Trophoblast cell (in vitro differentiated cells and primary cell): Measurements from ENCODE around the gene OPCML.

ENCODE experiments used
- DNase-seq, 2 donors: peaks; one replicate each; pipeline ENCODE4 v3.0.0-alpha.2; 2016
- H2AFZ ChIP-seq: 2 replicates; pipeline ENCODE4 v1.6.1; 2013; ENCODE audit warnings: low read length, moderate library complexity, mild to moderate bottlenecking; ENCODE audit not compliant: insufficient read depth, poor library complexity
- H2AK5ac ChIP-seq: 2 replicates; pipeline ENCODE4 v1.6.1; 2013; ENCODE audit warnings: mild to moderate bottlenecking, low read length
- H2BK120ac ChIP-seq: 2 replicates; pipeline ENCODE4 v1.6.1; 2013; ENCODE audit warnings: low read length, mild to moderate bottlenecking, moderate library complexity; ENCODE audit not compliant: insufficient read depth, poor library complexity
- H2BK12ac ChIP-seq: 2 replicates; pipeline ENCODE4 v1.6.1; 2013; ENCODE audit warnings: mild to moderate bottlenecking, low read length, moderate library complexity
- H2BK5ac ChIP-seq: 2 replicates; pipeline ENCODE4 v1.6.1; 2013; ENCODE audit warnings: low read length, low read depth, moderate library complexity, mild to moderate bottlenecking; ENCODE audit not compliant: poor library complexity
- H3K14ac ChIP-seq: 2 replicates; pipeline ENCODE4 v1.6.1; 2013; ENCODE audit warnings: mild to moderate bottlenecking, low read length
- H3K18ac ChIP-seq: 2 replicates; pipeline ENCODE4 v1.6.1; 2013; ENCODE audit warnings: mild to moderate bottlenecking, low read length
- H3K23ac ChIP-seq: 2 replicates; pipeline ENCODE4 v1.6.1; 2013; ENCODE audit warnings: low read length
- H3K27ac ChIP-seq: 2 replicates; pipeline ENCODE4 v1.5.1; 2013; ENCODE audit warnings: low read depth, mild to moderate bottlenecking, inconsistent platforms, low read length, moderate library complexity
- H3K27me3 ChIP-seq: 2 replicates; pipeline ENCODE4 v1.6.1; 2013; ENCODE audit warnings: inconsistent platforms, mild to moderate bottlenecking, low read length, moderate library complexity; ENCODE audit not compliant: insufficient read depth
- H3K36me3 ChIP-seq, 2 experiments: 1 replicate in 1 of 2; 2 replicates in 1 of 2; pipeline ENCODE4 v1.6.1; 2013; ENCODE audit warnings: low read length in 2 of 2, mild to moderate bottlenecking in 2 of 2, moderate library complexity in 1 of 2; ENCODE audit not compliant: insufficient read depth in 2 of 2, control insufficient read depth in 1 of 2
- H3K4ac ChIP-seq: 2 replicates; pipeline ENCODE4 v1.6.1; 2013; ENCODE audit warnings: low read depth, mild to moderate bottlenecking, low read length, moderate library complexity
- H3K4me1 ChIP-seq, 2 experiments: 1 replicate in 1 of 2; 2 replicates in 1 of 2; pipeline ENCODE4 v1.6.1; 2013; ENCODE audit warnings: low read length in 2 of 2, mild to moderate bottlenecking in 2 of 2, moderate library complexity in 1 of 2; ENCODE audit not compliant: insufficient read depth in 2 of 2, control insufficient read depth in 1 of 2
- H3K4me2 ChIP-seq: 2 replicates; pipeline ENCODE4 v1.6.1; 2013; ENCODE audit warnings: inconsistent platforms, mild to moderate bottlenecking, low read length, moderate library complexity
- H3K4me3 ChIP-seq: 2 replicates; pipeline ENCODE4 v1.5.1; 2013; ENCODE audit warnings: mild to moderate bottlenecking, low read depth, low read length, inconsistent platforms
- H3K79me1 ChIP-seq: one replicate; pipeline ENCODE4 v1.6.1; 2013; ENCODE audit warnings: low read length
- H3K79me2 ChIP-seq: 2 replicates; pipeline ENCODE4 v1.6.1; 2013; ENCODE audit warnings: low read length, mild to moderate bottlenecking; ENCODE audit not compliant: control insufficient read depth, insufficient read depth, poor library complexity
- H3K9ac ChIP-seq: 2 replicates; pipeline ENCODE4 v1.6.1; 2013; ENCODE audit warnings: mild to moderate bottlenecking, low read length
- H3K9me3 ChIP-seq: 2 replicates; pipeline ENCODE4 v1.6.1; 2013; ENCODE audit warnings: low read depth, mild to moderate bottlenecking, control low read depth, inconsistent platforms, low read length; ENCODE audit not compliant: insufficient read depth
- H4K12ac ChIP-seq: 2 replicates; pipeline ENCODE4 v1.6.1; 2013; ENCODE audit warnings: low read depth, mild to moderate bottlenecking, low read length, moderate library complexity
- H4K8ac ChIP-seq: 2 replicates; pipeline ENCODE4 v1.6.1; 2013; ENCODE audit warnings: low read depth, mild to moderate bottlenecking, low read length, moderate library complexity
- H4K91ac ChIP-seq: one replicate; pipeline ENCODE4 v1.6.1; 2013; ENCODE audit warnings: low read depth, mild to moderate bottlenecking, low read length, moderate library complexity
- WGBS: extraction: QIAGEN DNeasy Blood & Tissue Kit; methylation state at CpG from one replicate; pipeline ENCODE4 v1.1.7; 2013; ENCODE audit warnings: missing lambda C conversion rate; ENCODE audit not compliant: insufficient read length, insufficient coverage; ENCODE audit errors: extremely low coverage; 5-methylcytosine and 5-hydroxymethylcytosine counted together

The OPCML gene

GRCh38 chr11:133123366-133123765, 408.9 kb downstream of the OPCML start:
- H2BK120ac ChIP-seq: no peak overlapping the region
- peaks cover 3% of the 10 kb centered on the region in 2 experiments for H3K4me1 ChIP-seq
- no peaks in the 10 kb centered on the region for H3K79me2 ChIP-seq
- no peak for DNase-seq
- H3K36me3 ChIP-seq: no peaks in the 10 kb centered on the region
- H3K27ac ChIP-seq: no peak overlapping the region
- no peaks in the 10 kb centered on the region for H3K27me3 ChIP-seq
- no peak overlapping the region for H3K14ac ChIP-seq
- no peak overlapping the region for H3K18ac ChIP-seq
- no peak overlapping the region for H2AFZ ChIP-seq
- no peaks in the 10 kb centered on the region for H3K9me3 ChIP-seq
- no peak overlapping the region for H2AK5ac ChIP-seq
- no peak overlapping the region for H2BK5ac ChIP-seq
- H3K4ac ChIP-seq: no peak overlapping the region
- no peak overlapping the region for H3K4me2 ChIP-seq
- no peak overlapping the region for H3K4me3 ChIP-seq
- H3K9ac ChIP-seq: no peak overlapping the region
- no peak overlapping the region for H4K8ac ChIP-seq
- no peak overlapping the region for H3K23ac ChIP-seq
- H2BK12ac ChIP-seq: no peak overlapping the region
- WGBS: no CpG with 5 or more reads among the region's 7 CpGs
- no peaks in the 10 kb centered on the region for H3K79me1 ChIP-seq
- H4K12ac ChIP-seq: no peak overlapping the region
- no peak overlapping the region for H4K91ac ChIP-seq

- H2BK120ac ChIP-seq: no peak overlapping the region
- H4K8ac ChIP-seq: no peak overlapping the region
- H2AFZ ChIP-seq: no peak overlapping the region
- no peak overlapping the region for H3K4me2 ChIP-seq
- H3K23ac ChIP-seq: no peak overlapping the region
- no peak overlapping the region for H3K4me3 ChIP-seq
- no peak for DNase-seq
- no peak overlapping the region for H2AK5ac ChIP-seq
- no peak overlapping the region for H4K91ac ChIP-seq
- H3K18ac ChIP-seq: no peak overlapping the region
- H3K79me2 ChIP-seq: no peaks in the 10 kb centered on the region
- H2BK5ac ChIP-seq: no peak overlapping the region
- H2BK12ac ChIP-seq: no peak overlapping the region
- no CpG with 5 or more reads among the region's 3 CpGs for WGBS
- no peak overlapping the region for H3K14ac ChIP-seq
- H3K4ac ChIP-seq: no peak overlapping the region
- H3K27ac ChIP-seq: no peak overlapping the region
- H3K27me3 ChIP-seq: no peaks in the 10 kb centered on the region
- H3K9ac ChIP-seq: no peak overlapping the region
- no peaks in the 10 kb centered on the region for H3K79me1 ChIP-seq
- H3K9me3 ChIP-seq: no peaks in the 10 kb centered on the region
- H4K12ac ChIP-seq: no peak overlapping the region
- H3K36me3 ChIP-seq: no peaks in the 10 kb centered on the region
- peaks cover 3% of the 10 kb centered on the region in 2 experiments for H3K4me1 ChIP-seq
These were observed 410.0 kb downstream of the OPCML start for GRCh38 chr11:133122256-133122655.

- Histone ChIP-seq H2BK12ac (no peak overlapping the region), H3K4ac (no peak overlapping the region), H4K8ac (no peak overlapping the region), H3K23ac (no peak overlapping the region), H3K9ac (no peak overlapping the region), H3K79me2 (no peaks in the 10 kb centered on the region), H3K4me3 (no peak overlapping the region), H3K79me1 (no peaks in the 10 kb centered on the region), H2AFZ (no peak overlapping the region), H3K18ac (no peak overlapping the region), H3K9me3 (no peaks in the 10 kb centered on the region), H3K4me1 (no peaks in the 10 kb centered on the region), H2BK120ac (no peak overlapping the region), H2AK5ac (no peak overlapping the region), H3K27me3 (no peaks in the 10 kb centered on the region), H4K91ac (no peak overlapping the region), H4K12ac (no peak overlapping the region), H3K27ac (no peak overlapping the region), H3K14ac (no peak overlapping the region), H2BK5ac (no peak overlapping the region), H3K36me3 (no peaks in the 10 kb centered on the region), H3K4me2 (no peak overlapping the region)
- no CpG with 5 or more reads among the region's 7 CpGs for WGBS
- DNase-seq: no peak
These were observed 413.6 kb downstream of the OPCML start for GRCh38 chr11:133118563-133119268.

GRCh38 chr11:133115099-133115498, 417.2 kb downstream of the OPCML start:
- no peak overlapping the region for H4K8ac ChIP-seq
- peaks cover 2% of the 10 kb centered on the region for H3K9me3 ChIP-seq
- H3K27me3 ChIP-seq: no peaks in the 10 kb centered on the region
- H4K91ac ChIP-seq: no peak overlapping the region
- no peaks in the 10 kb centered on the region for H3K79me1 ChIP-seq
- no peak overlapping the region for H2AFZ ChIP-seq
- H3K4me1 ChIP-seq: no peaks in the 10 kb centered on the region
- H3K23ac ChIP-seq: no peak overlapping the region
- H2BK5ac ChIP-seq: no peak overlapping the region
- H3K79me2 ChIP-seq: no peaks in the 10 kb centered on the region
- H3K4me3 ChIP-seq: no peak overlapping the region
- no peak overlapping the region for H4K12ac ChIP-seq
- H3K18ac ChIP-seq: no peak overlapping the region
- no peak overlapping the region for H2BK120ac ChIP-seq
- H2BK12ac ChIP-seq: no peak overlapping the region
- no peak overlapping the region for H2AK5ac ChIP-seq
- H3K36me3 ChIP-seq: no peaks in the 10 kb centered on the region
- no peak overlapping the region for H3K14ac ChIP-seq
- no peak overlapping the region for H3K4ac ChIP-seq
- no CpG with 5 or more reads among the region's 7 CpGs for WGBS
- H3K9ac ChIP-seq: no peak overlapping the region
- DNase-seq: no peak
- H3K4me2 ChIP-seq: no peak overlapping the region
- no peak overlapping the region for H3K27ac ChIP-seq
